ENCODE results near the gene HNRNPUL1. TPM values are rescaled to one million over a fixed set of nuclear protein-coding genes. Genes with fewer than 3 reads are reported as not detected.
A peak's percentile ranks its signal among the peaks of the same experiment; 100 is the strongest.

The HNRNPUL1 gene
- total and polyA plus RNA-seq, 2 donors (not counting 3 experiments of a cell fraction or from before 2014, with no cell fraction given) = 83.2 to 261 TPM

DNA sequence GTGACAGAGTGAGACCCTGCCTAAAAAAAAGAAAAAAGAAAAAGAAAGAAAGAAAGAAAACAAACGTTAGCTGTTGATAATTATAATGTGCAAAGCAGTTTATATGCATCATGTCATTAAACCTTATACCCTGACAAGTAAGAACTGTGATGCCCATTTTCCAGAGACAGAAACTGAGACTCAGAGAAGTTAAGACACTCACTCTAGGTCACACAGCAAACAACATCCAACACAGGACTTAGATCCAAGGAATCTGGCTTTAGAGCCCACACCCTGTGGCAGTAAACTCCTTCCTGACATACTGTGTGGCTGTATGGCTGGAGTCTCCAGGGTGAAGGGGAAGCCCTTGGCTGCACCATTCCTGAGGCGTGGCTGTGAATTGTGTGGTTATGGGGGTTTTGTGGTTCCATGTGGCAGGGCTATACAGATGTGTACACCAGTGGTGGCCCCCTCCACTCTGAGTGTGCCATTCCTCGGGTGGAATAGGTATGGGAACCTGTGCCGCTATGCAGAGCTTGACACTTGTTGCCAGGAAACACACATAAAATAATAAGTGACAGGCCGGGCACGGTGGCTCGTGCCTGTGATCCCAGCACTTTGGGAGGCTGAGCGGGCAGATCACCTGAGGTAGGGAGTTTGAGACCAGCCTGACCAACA is 29.5 kb upstream of the HNRNPUL1 start:
- H2AFZ ChIP-seq (ENCODE audit: low read depth, low read length) = no peak overlapping the region
- no peaks in the 10 kb centered on the region for H3K9me3 ChIP-seq (replicated peaks; ENCODE audit: control insufficient read depth, insufficient read depth, low read length)
- H3K27ac ChIP-seq (ENCODE audit: insufficient read depth, low read depth, low read length) = no peak overlapping the region
- H3K4me2 ChIP-seq (ENCODE audit: insufficient read depth, low read length) = no peak overlapping the region
- H3K4me3 ChIP-seq (replicated peaks in 1 of 3; ENCODE audit: insufficient read depth in 1 of 3, low read depth in 1 of 3, low read length in 3 of 3) = no peak overlapping the region
- peaks cover 25% of the 10 kb centered on the region for H3K79me2 ChIP-seq (ENCODE audit: control insufficient read depth, insufficient read depth, low read length)
- H3K4me1 ChIP-seq (ENCODE audit: control insufficient read depth, extremely low read depth, insufficient read depth, low read length) = no peaks in the 10 kb centered on the region
- H3K9me1 ChIP-seq (replicated peaks; ENCODE audit: control insufficient read depth, extremely low read depth, insufficient read depth, low read length) = no peaks in the 10 kb centered on the region
- POLR2A ChIA-PET = no interaction called here
- H4K20me1 ChIP-seq (replicated peaks; ENCODE audit: control insufficient read depth, extremely low read depth, insufficient read depth, low read length) = no peaks in the 10 kb centered on the region
- intact Hi-C loops (cut with micrococcal nuclease) = no loop called here
- CTCF ChIA-PET = interaction anchor here (0.6 to 3.6 kb wide), 2 partner anchors 28 to 30 kb away, joined by 3 to 16 read pairs; no protein-coding TSS in a partner anchor
- FAIRE-seq (no peak), DNase-seq (ENCODE audit: low read depth, low spot score) (no peak)
- no peak overlapping the region for H3K9ac ChIP-seq (replicated peaks; ENCODE audit: extremely low read depth, insufficient read depth, low read length)
- no TSS peak for BruUV-seq (replicated peaks)
- peaks cover 8 to 27% of the 10 kb centered on the region in 2 experiments for H3K36me3 ChIP-seq (ENCODE audit: control insufficient read depth in 2 of 2, extremely low read depth in 1 of 2, insufficient read depth in 2 of 2, low read length in 2 of 2)
- TF ChIP-seq JUN (IDR thresholded peaks at IDR 0.05; ENCODE audit: borderline replicate concordance, insufficient read depth, insufficient read length, low read depth) = no peak
- TF ChIP-seq MAX (IDR thresholded peaks at IDR 0.05; ENCODE audit: insufficient read depth, insufficient read length) = no peak
- no peak for TF ChIP-seq GATA2 (IDR thresholded peaks at IDR 0.05; ENCODE audit: insufficient read depth, insufficient read length, low read depth, low read length)
- TF ChIP-seq MYC (IDR thresholded peaks at IDR 0.05; ENCODE audit: low read depth, low read length) = no peak
- peak; percentile 1 for TF ChIP-seq POLR2A (IDR thresholded peaks at IDR 0.05; ENCODE audit: low read depth, low read length)
- no peak for TF ChIP-seq FOS (IDR thresholded peaks at IDR 0.05; ENCODE audit: borderline replicate concordance, insufficient read depth, low read length)
- TF ChIP-seq EZH2 (IDR thresholded peaks at IDR 0.05; ENCODE audit: borderline replicate concordance, low read depth, low read length, severe bottlenecking) = no peak
- dilution Hi-C loops (cut with MboI; ENCODE audit: extremely low pct_ligation_motif_present, low sequenced_read_pairs) = no loop called here
- H3K27me3 ChIP-seq (ENCODE audit: control insufficient read depth in 2 of 2, insufficient read depth in 2 of 2, low read length in 2 of 2) = no peaks in the 10 kb centered on the region

DNA sequence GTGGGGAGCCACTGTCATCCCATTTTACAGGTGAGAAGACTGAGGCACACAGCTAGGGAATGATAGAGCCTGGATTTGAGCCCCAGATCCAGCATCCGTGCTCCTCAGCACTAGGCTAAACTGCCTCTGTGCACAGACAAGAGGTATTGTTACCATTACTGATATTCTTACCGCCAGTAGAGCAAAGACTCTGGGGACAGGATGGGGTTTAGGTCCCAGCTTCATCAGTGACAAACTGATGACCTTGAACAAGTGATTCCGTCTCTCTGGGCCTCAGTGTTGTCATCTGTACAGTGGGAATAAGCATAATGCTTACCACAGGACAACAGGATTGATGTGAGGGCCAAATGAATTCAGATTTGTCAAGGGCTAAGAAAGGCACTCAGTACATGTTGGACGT is 28.7 kb upstream of the HNRNPUL1 start:
- no TSS peak for BruUV-seq (replicated peaks)
- H3K4me2 ChIP-seq (ENCODE audit: insufficient read depth, low read length) = no peak overlapping the region
- no peaks in the 10 kb centered on the region for H3K27me3 ChIP-seq (ENCODE audit: control insufficient read depth in 2 of 2, insufficient read depth in 2 of 2, low read length in 2 of 2)
- H3K79me2 ChIP-seq (ENCODE audit: control insufficient read depth, insufficient read depth, low read length) = peaks cover 17% of the 10 kb centered on the region
- TF ChIP-seq CTCF (IDR thresholded peaks at IDR 0.05; ENCODE audit: extremely low read depth in 1 of 2, insufficient read depth in 1 of 2, low read depth in 1 of 2, low read length in 2 of 2) (no peak), MAX (IDR thresholded peaks at IDR 0.05; ENCODE audit: insufficient read depth, insufficient read length) (no peak), POLR2AphosphoS5 (IDR thresholded peaks at IDR 0.05; ENCODE audit: insufficient read depth, low read depth, low read length) (no peak), GATA2 (IDR thresholded peaks at IDR 0.05; ENCODE audit: insufficient read depth, insufficient read length, low read depth, low read length) (no peak), FOS (IDR thresholded peaks at IDR 0.05; ENCODE audit: borderline replicate concordance, insufficient read depth, low read length) (no peak), POLR2A (IDR thresholded peaks at IDR 0.05; ENCODE audit: low read depth, low read length) (no peak), EZH2 (IDR thresholded peaks at IDR 0.05; ENCODE audit: borderline replicate concordance, low read depth, low read length, severe bottlenecking) (no peak), JUN (IDR thresholded peaks at IDR 0.05; ENCODE audit: borderline replicate concordance, insufficient read depth, insufficient read length, low read depth) (no peak), MYC (IDR thresholded peaks at IDR 0.05; ENCODE audit: low read depth, low read length) (no peak)
- intact Hi-C loops (cut with micrococcal nuclease) = no loop called here
- H3K9ac ChIP-seq (replicated peaks; ENCODE audit: extremely low read depth, insufficient read depth, low read length) = no peak overlapping the region
- H3K4me3 ChIP-seq (replicated peaks in 1 of 3; ENCODE audit: insufficient read depth in 1 of 3, low read depth in 1 of 3, low read length in 3 of 3) = no peak overlapping the region
- H4K20me1 ChIP-seq (replicated peaks; ENCODE audit: control insufficient read depth, extremely low read depth, insufficient read depth, low read length) = no peaks in the 10 kb centered on the region
- no peak overlapping the region for H3K27ac ChIP-seq (ENCODE audit: insufficient read depth, low read depth, low read length)
- no peak overlapping the region for H2AFZ ChIP-seq (ENCODE audit: low read depth, low read length)
- H3K36me3 ChIP-seq (ENCODE audit: control insufficient read depth in 2 of 2, extremely low read depth in 1 of 2, insufficient read depth in 2 of 2, low read length in 2 of 2) = peaks cover 11 to 30% of the 10 kb centered on the region in 2 experiments
- FAIRE-seq = no peak
- no peak for DNase-seq (ENCODE audit: low read depth, low spot score)
- no peaks in the 10 kb centered on the region for H3K4me1 ChIP-seq (ENCODE audit: control insufficient read depth, extremely low read depth, insufficient read depth, low read length)
- dilution Hi-C loops (cut with MboI; ENCODE audit: extremely low pct_ligation_motif_present, low sequenced_read_pairs) = no loop called here
- ChIA-PET POLR2A (no interaction called here), CTCF (interaction anchor here (0.6 to 3.6 kb wide), 2 partner anchors 27 to 31 kb away, joined by 3 to 16 read pairs; no protein-coding TSS in a partner anchor)
- no peaks in the 10 kb centered on the region for H3K9me3 ChIP-seq (replicated peaks; ENCODE audit: control insufficient read depth, insufficient read depth, low read length)
- no peaks in the 10 kb centered on the region for H3K9me1 ChIP-seq (replicated peaks; ENCODE audit: control insufficient read depth, extremely low read depth, insufficient read depth, low read length)

Measured in endothelial cell of umbilical vein (primary cell).